Trophoblast cell (in vitro differentiated cells and primary cell): ENCODE measurements around the gene CRADD. TPM values are rescaled to one million over a fixed set of nuclear protein-coding genes. Genes with fewer than 3 reads are reported as not detected.

Experiments
- DNase-seq, 2 donors: peaks; one replicate each; pipeline ENCODE4 v3.0.0-alpha.2; 2016
- H2AFZ ChIP-seq: 2 replicates; pipeline ENCODE4 v1.6.1; 2013; ENCODE audit warnings: low read length, moderate library complexity, mild to moderate bottlenecking; ENCODE audit not compliant: insufficient read depth, poor library complexity
- H2AK5ac ChIP-seq: 2 replicates; pipeline ENCODE4 v1.6.1; 2013; ENCODE audit warnings: mild to moderate bottlenecking, low read length
- H2BK120ac ChIP-seq: 2 replicates; pipeline ENCODE4 v1.6.1; 2013; ENCODE audit warnings: low read length, mild to moderate bottlenecking, moderate library complexity; ENCODE audit not compliant: insufficient read depth, poor library complexity
- H2BK12ac ChIP-seq: 2 replicates; pipeline ENCODE4 v1.6.1; 2013; ENCODE audit warnings: mild to moderate bottlenecking, low read length, moderate library complexity
- H2BK5ac ChIP-seq: 2 replicates; pipeline ENCODE4 v1.6.1; 2013; ENCODE audit warnings: low read length, low read depth, moderate library complexity, mild to moderate bottlenecking; ENCODE audit not compliant: poor library complexity
- H3K14ac ChIP-seq: 2 replicates; pipeline ENCODE4 v1.6.1; 2013; ENCODE audit warnings: mild to moderate bottlenecking, low read length
- H3K18ac ChIP-seq: 2 replicates; pipeline ENCODE4 v1.6.1; 2013; ENCODE audit warnings: mild to moderate bottlenecking, low read length
- H3K23ac ChIP-seq: 2 replicates; pipeline ENCODE4 v1.6.1; 2013; ENCODE audit warnings: low read length
- H3K27ac ChIP-seq: 2 replicates; pipeline ENCODE4 v1.5.1; 2013; ENCODE audit warnings: low read depth, mild to moderate bottlenecking, inconsistent platforms, low read length, moderate library complexity
- H3K27me3 ChIP-seq: 2 replicates; pipeline ENCODE4 v1.6.1; 2013; ENCODE audit warnings: inconsistent platforms, mild to moderate bottlenecking, low read length, moderate library complexity; ENCODE audit not compliant: insufficient read depth
- H3K36me3 ChIP-seq, 2 experiments: 1 replicate in 1 of 2; 2 replicates in 1 of 2; pipeline ENCODE4 v1.6.1; 2013; ENCODE audit warnings: low read length in 2 of 2, mild to moderate bottlenecking in 2 of 2, moderate library complexity in 1 of 2; ENCODE audit not compliant: insufficient read depth in 2 of 2, control insufficient read depth in 1 of 2
- H3K4ac ChIP-seq: 2 replicates; pipeline ENCODE4 v1.6.1; 2013; ENCODE audit warnings: low read depth, mild to moderate bottlenecking, low read length, moderate library complexity
- H3K4me1 ChIP-seq, 2 experiments: 1 replicate in 1 of 2; 2 replicates in 1 of 2; pipeline ENCODE4 v1.6.1; 2013; ENCODE audit warnings: low read length in 2 of 2, mild to moderate bottlenecking in 2 of 2, moderate library complexity in 1 of 2; ENCODE audit not compliant: insufficient read depth in 2 of 2, control insufficient read depth in 1 of 2
- H3K4me2 ChIP-seq: 2 replicates; pipeline ENCODE4 v1.6.1; 2013; ENCODE audit warnings: inconsistent platforms, mild to moderate bottlenecking, low read length, moderate library complexity
- H3K4me3 ChIP-seq: 2 replicates; pipeline ENCODE4 v1.5.1; 2013; ENCODE audit warnings: mild to moderate bottlenecking, low read depth, low read length, inconsistent platforms
- H3K79me1 ChIP-seq: one replicate; pipeline ENCODE4 v1.6.1; 2013; ENCODE audit warnings: low read length
- H3K79me2 ChIP-seq: 2 replicates; pipeline ENCODE4 v1.6.1; 2013; ENCODE audit warnings: low read length, mild to moderate bottlenecking; ENCODE audit not compliant: control insufficient read depth, insufficient read depth, poor library complexity
- H3K9ac ChIP-seq: 2 replicates; pipeline ENCODE4 v1.6.1; 2013; ENCODE audit warnings: mild to moderate bottlenecking, low read length
- H3K9me3 ChIP-seq: 2 replicates; pipeline ENCODE4 v1.6.1; 2013; ENCODE audit warnings: low read depth, mild to moderate bottlenecking, control low read depth, inconsistent platforms, low read length; ENCODE audit not compliant: insufficient read depth
- H4K12ac ChIP-seq: 2 replicates; pipeline ENCODE4 v1.6.1; 2013; ENCODE audit warnings: low read depth, mild to moderate bottlenecking, low read length, moderate library complexity
- H4K8ac ChIP-seq: 2 replicates; pipeline ENCODE4 v1.6.1; 2013; ENCODE audit warnings: low read depth, mild to moderate bottlenecking, low read length, moderate library complexity
- H4K91ac ChIP-seq: one replicate; pipeline ENCODE4 v1.6.1; 2013; ENCODE audit warnings: low read depth, mild to moderate bottlenecking, low read length, moderate library complexity
- WGBS: extraction: QIAGEN DNeasy Blood & Tissue Kit; methylation state at CpG from one replicate; pipeline ENCODE4 v1.1.7; 2013; ENCODE audit warnings: missing lambda C conversion rate; ENCODE audit not compliant: insufficient read length, insufficient coverage; ENCODE audit errors: extremely low coverage; 5-methylcytosine and 5-hydroxymethylcytosine counted together
- polyA plus RNA-seq: library from polyadenylated mRNA; stranded (reverse); fragments of 200-250 nt; gene quantifications from 2 replicates; pipeline ENCODE4 v1.2.3, GENCODE V29; 2013

CRADD gene
- polyA plus RNA-seq = 5.7 and 6.0 TPM in 2 replicates

GRCh38 chr12:93677195-93678064 is at the start of gene CRADD:
Gene CRADD (plus strand): TSS chr12:93677375.
- Histone ChIP-seq H2AK5ac (no peak within 1 kb of the TSS), H4K12ac (peak within 1 kb of the TSS; percentile 74), H3K27ac (peak within 1 kb of the TSS; percentile 92), H3K4me2 (peak within 1 kb of the TSS; percentile 73), H3K36me3 (no peaks in the 10 kb centered on the region), H4K91ac (peak within 1 kb of the TSS; percentile 77), H2BK5ac (peak within 1 kb of the TSS; percentile 79), H2BK120ac (peak within 1 kb of the TSS; percentile 78), H3K79me1 (peaks cover 6% of the 10 kb centered on the region), H2BK12ac (no peak within 1 kb of the TSS), H3K79me2 (peaks cover 6% of the 10 kb centered on the region), H3K18ac (peak within 1 kb of the TSS; percentile 60), H4K8ac (peak within 1 kb of the TSS; percentile 94), H3K4me3 (peak within 1 kb of the TSS; percentile 81), H3K4ac (peak within 1 kb of the TSS; percentile 9), H3K9ac (peak within 1 kb of the TSS; percentile 84), H3K9me3 (no peaks in the 10 kb centered on the region), H3K4me1 (peaks cover 0 to 2% of the 10 kb centered on the region in 2 experiments), H3K27me3 (no peaks in the 10 kb centered on the region), H3K14ac (peak within 1 kb of the TSS; percentile 25), H3K23ac (no peak within 1 kb of the TSS), H2AFZ (peak within 1 kb of the TSS; percentile 95)
- DNase-seq = peak; percentile 85 to 99
- WGBS = no CpG with 5 or more reads among the region's 41 CpGs

GRCh38 chr12:93632383-93632782 is 44.8 kb upstream of the CRADD start:
- Histone ChIP-seq H3K36me3 (no peaks in the 10 kb centered on the region), H3K4me3 (no peak overlapping the region), H3K79me1 (no peaks in the 10 kb centered on the region), H3K27me3 (no peaks in the 10 kb centered on the region), H3K9me3 (peaks cover 3% of the 10 kb centered on the region), H3K18ac (no peak overlapping the region), H4K8ac (no peak overlapping the region), H2AFZ (no peak overlapping the region), H3K4ac (no peak overlapping the region), H3K4me1 (no peaks in the 10 kb centered on the region), H2BK5ac (no peak overlapping the region), H3K23ac (no peak overlapping the region), H3K27ac (no peak overlapping the region), H2BK120ac (no peak overlapping the region), H4K91ac (no peak overlapping the region), H2BK12ac (no peak overlapping the region), H2AK5ac (no peak overlapping the region), H3K79me2 (no peaks in the 10 kb centered on the region), H3K9ac (no peak overlapping the region), H3K14ac (no peak overlapping the region), H3K4me2 (no peak overlapping the region), H4K12ac (no peak overlapping the region)
- WGBS = no CpG with 5 or more reads among the region's 1 CpG
- no peak for DNase-seq

GRCh38 chr12:93634416-93634815 is 42.8 kb upstream of the CRADD start:
- H4K8ac ChIP-seq = no peak overlapping the region
- H4K91ac ChIP-seq = no peak overlapping the region
- no peak overlapping the region for H4K12ac ChIP-seq
- H3K36me3 ChIP-seq = no peaks in the 10 kb centered on the region
- no peak overlapping the region for H3K4me2 ChIP-seq
- no peak overlapping the region for H3K4me3 ChIP-seq
- H2BK120ac ChIP-seq = no peak overlapping the region
- no peak overlapping the region for H2BK5ac ChIP-seq
- H3K27me3 ChIP-seq = no peaks in the 10 kb centered on the region
- no peak overlapping the region for H3K14ac ChIP-seq
- WGBS = no CpG with 5 or more reads among the region's 3 CpGs
- H3K79me1 ChIP-seq = no peaks in the 10 kb centered on the region
- no peak overlapping the region for H2AFZ ChIP-seq
- H3K18ac ChIP-seq = no peak overlapping the region
- H3K9ac ChIP-seq = no peak overlapping the region
- DNase-seq = no peak
- H3K79me2 ChIP-seq = no peaks in the 10 kb centered on the region
- no peak overlapping the region for H2BK12ac ChIP-seq
- no peak overlapping the region for H3K4ac ChIP-seq
- peaks cover 0 to 2% of the 10 kb centered on the region in 2 experiments for H3K4me1 ChIP-seq
- no peak overlapping the region for H2AK5ac ChIP-seq
- H3K23ac ChIP-seq = no peak overlapping the region
- no peak overlapping the region for H3K27ac ChIP-seq
- H3K9me3 ChIP-seq = peaks cover 3% of the 10 kb centered on the region

GRCh38 chr12:93636708-93637107 is 40.5 kb upstream of the CRADD start:
- Histone ChIP-seq H3K27me3 (no peaks in the 10 kb centered on the region), H3K4ac (no peak overlapping the region), H3K79me1 (no peaks in the 10 kb centered on the region), H4K91ac (no peak overlapping the region), H2BK120ac (no peak overlapping the region), H2BK5ac (no peak overlapping the region), H2BK12ac (no peak overlapping the region), H3K79me2 (no peaks in the 10 kb centered on the region), H3K23ac (no peak overlapping the region), H3K36me3 (no peaks in the 10 kb centered on the region), H3K14ac (no peak overlapping the region), H2AFZ (no peak overlapping the region), H3K9ac (no peak overlapping the region), H3K9me3 (peaks cover 3% of the 10 kb centered on the region), H3K18ac (no peak overlapping the region), H3K4me3 (no peak overlapping the region), H4K12ac (no peak overlapping the region), H4K8ac (no peak overlapping the region), H3K4me2 (no peak overlapping the region), H3K27ac (no peak overlapping the region), H2AK5ac (no peak overlapping the region), H3K4me1 (peaks cover 0 to 2% of the 10 kb centered on the region in 2 experiments)
- WGBS = no CpG with 5 or more reads among the region's 2 CpGs
- DNase-seq = no peak
